HG02678 (cell line): ENCODE data around the gene EDRF1.
A peak's percentile ranks its signal among the peaks of the same experiment; 100 is the strongest.

Experiments used
- ATAC-seq: cut with Tn5 transposase; IDR thresholded peaks from one replicate; pipeline ENCODE4 v1.9.1; 2021; ENCODE audit warnings: mild to moderate bottlenecking, moderate library complexity; ENCODE audit not compliant: unreplicated experiment

Gene EDRF1

GRCh38 chr10:125762692-125763648, 43.5 kb downstream of the EDRF1 start:
- no peak for ATAC-seq

GRCh38 chr10:125765835-125766234, 46.3 kb downstream of the EDRF1 start:
- ATAC-seq = no peak

GRCh38 chr10:125766511-125766910, 47.0 kb downstream of the EDRF1 start:
- no peak for ATAC-seq

- ATAC-seq = no peak
These were observed 48.8 kb downstream of the EDRF1 start for GRCh38 chr10:125768219-125768855.

GRCh38 chr10:125769175-125769574, 49.7 kb downstream of the EDRF1 start:
- no peak for ATAC-seq

GRCh38 chr10:125770844-125771243, 51.3 kb downstream of the EDRF1 start:
- no peak for ATAC-seq

- ATAC-seq = no peak
These were observed 52.8 kb downstream of the EDRF1 start for GRCh38 chr10:125772112-125772863.

GRCh38 chr10:125772864-125773180, 53.3 kb downstream of the EDRF1 start:
- no peak for ATAC-seq

GRCh38 chr10:125773687-125774543, 54.4 kb downstream of the EDRF1 start:
- no peak for ATAC-seq

GRCh38 chr10:125774581-125775191, 55.2 kb downstream of the EDRF1 start:
- no peak for ATAC-seq

- ATAC-seq = no peak
These were observed 56.1 kb downstream of the EDRF1 start, which contains the start of gene MMP21 for GRCh38 chr10:125775491-125776106. MMP21 (minus strand) TSS chr10:125775821; CDS start chr10:125775821, 0 bp downstream.

GRCh38 chr10:125777806-125778205, 58.3 kb downstream of the EDRF1 start:
- no peak for ATAC-seq

- no peak for ATAC-seq
These were observed 59.0 kb downstream of the EDRF1 start for GRCh38 chr10:125778556-125778955.

- ATAC-seq = no peak
These were observed 60.2 kb downstream of the EDRF1 start for GRCh38 chr10:125779403-125780327.

GRCh38 chr10:125781374-125781773, 61.9 kb downstream of the EDRF1 start:
- no peak for ATAC-seq

- no peak for ATAC-seq
These were observed 62.5 kb downstream of the EDRF1 start for GRCh38 chr10:125782054-125782453.

GRCh38 chr10:125782616-125783015, 63.1 kb downstream of the EDRF1 start:
- ATAC-seq = no peak

- ATAC-seq = no peak
These were observed 63.9 kb downstream of the EDRF1 start for GRCh38 chr10:125783408-125783807.

- peak; percentile 85 for ATAC-seq
These were observed 64.4 kb downstream of the EDRF1 start for GRCh38 chr10:125783957-125784356.
